Smooth muscle cell (in vitro differentiated cells): Measurements from ENCODE around the gene HOXB2. TPM values are rescaled to one million over a fixed set of nuclear protein-coding genes. Genes with fewer than 3 reads are reported as not detected.

Experiments used
- DNase-seq: peaks from one replicate; lab custom pipeline; 2025; ENCODE audit not compliant: unreplicated experiment; lab: John Stamatoyannopoulos, UW
- H2AFZ ChIP-seq: fragments of 200-600 bp; sonication (generic); 2 replicates; pipeline ENCODE4 v1.6.0; 2016; ENCODE audit warnings: antibody characterized with exemption, low read depth, mild to moderate bottlenecking
- H3F3A ChIP-seq: fragments of 200-600 bp; sonication (generic); 2 replicates; pipeline ENCODE4 v1.6.0; 2017; ENCODE audit warnings: antibody characterized with exemption, low read depth
- H3K27ac ChIP-seq: fragments of 200-600 bp; sonication (generic); 2 replicates; pipeline ENCODE4 v1.5.1; 2016; ENCODE audit warnings: low read depth, mild to moderate bottlenecking
- H3K27me3 ChIP-seq: fragments of 200-600 bp; sonication (generic); 2 replicates; pipeline ENCODE4 v1.6.1; 2016; ENCODE audit warnings: low read depth, mild to moderate bottlenecking
- H3K36me3 ChIP-seq: fragments of 200-600 bp; sonication (generic); 2 replicates; pipeline ENCODE4 v1.5.1; 2016; ENCODE audit warnings: low read depth
- H3K4me1 ChIP-seq: fragments of 200-600 bp; sonication (generic); 2 replicates; pipeline ENCODE4 v1.5.1; 2016; ENCODE audit warnings: low read depth
- H3K4me2 ChIP-seq: fragments of 200-600 bp; sonication (generic); 2 replicates; pipeline ENCODE4 v1.6.0; 2016; ENCODE audit warnings: mild to moderate bottlenecking
- H3K4me3 ChIP-seq: fragments of 200-600 bp; sonication (generic); 2 replicates; pipeline ENCODE4 v1.5.1; 2016; ENCODE audit warnings: mild to moderate bottlenecking
- H3K79me2 ChIP-seq: fragments of 200-600 bp; sonication (generic); 2 replicates; pipeline ENCODE4 v1.6.0; 2016; ENCODE audit warnings: low read depth, mild to moderate bottlenecking
- H3K9ac ChIP-seq: fragments of 200-600 bp; sonication (generic); 2 replicates; pipeline ENCODE4 v1.6.0; 2016; ENCODE audit warnings: low read depth
- H3K9me3 ChIP-seq: fragments of 200-600 bp; sonication (generic); replicated peaks from 2 replicates; pipeline ENCODE4 v1.5.1; 2016; ENCODE audit warnings: low read depth
- H4K20me1 ChIP-seq: fragments of 200-600 bp; sonication (generic); 2 replicates; pipeline ENCODE4 v1.6.0; 2016; ENCODE audit warnings: low read depth
- WGBS: methylation state at CpG from one replicate; pipeline ENCODE4 v1.1.7; 2016; ENCODE audit warnings: low lambda C conversion rate; 5-methylcytosine and 5-hydroxymethylcytosine counted together
- polyA plus RNA-seq: library from polyadenylated mRNA; unstranded; fragments of >200 nt; fragmentation: Nextera tagmentation; extraction: Ambion mirVana; gene quantifications from 2 replicates; pipeline ENCODE4 v1.2.1, GENCODE V29; 2016
- total RNA-seq: library from RNA; depleted of rRNA; stranded (reverse); fragments of >200 nt; gene quantifications from 2 replicates; pipeline ENCODE4 v1.2.3, GENCODE V29; 2014
- TF ChIP-seq, protein P1 (sequence below): fragments of 200-600 bp; sonication (generic); IDR thresholded peaks from 2 replicates; pipeline ENCODE4 v1.5.1; 2017; ENCODE audit warnings: borderline replicate concordance, mild to moderate bottlenecking, antibody characterized with exemption; ENCODE audit not compliant: insufficient read depth, poor library complexity, severe bottlenecking

The HOXB2 gene
- total and polyA plus RNA-seq, 2 experiments from 2014 or later = 26.5 to 40.4 TPM

DNA sequence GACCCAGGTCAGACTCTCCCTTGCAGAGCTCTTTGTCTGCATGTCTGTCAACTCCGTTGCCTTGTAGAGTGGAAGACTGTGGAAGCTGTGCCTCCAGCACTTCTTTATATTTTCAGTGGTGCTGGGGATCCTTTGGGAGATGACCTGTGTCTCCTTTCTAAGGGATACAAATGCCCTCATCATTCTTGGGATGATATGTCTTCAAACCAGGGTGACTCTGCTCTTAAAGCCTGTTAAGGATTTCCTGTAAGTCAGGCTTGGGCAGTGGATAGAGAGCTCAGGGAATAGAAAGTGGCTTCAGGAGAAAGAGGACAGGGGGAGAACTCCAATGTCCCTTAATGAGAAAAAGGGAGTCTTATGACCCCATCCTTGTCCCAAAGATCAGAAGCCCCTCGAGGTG is 43.6 kb upstream of the HOXB2 start:
- peaks cover 71% of the 10 kb centered on the region for H3K79me2 ChIP-seq
- WGBS = 50% methylated on average over 2 of the region's 2 CpGs
- no peaks in the 10 kb centered on the region for H3K9me3 ChIP-seq
- H3K4me3 ChIP-seq = peak overlapping the region; percentile 28
- TF ChIP-seq, protein P1, sequence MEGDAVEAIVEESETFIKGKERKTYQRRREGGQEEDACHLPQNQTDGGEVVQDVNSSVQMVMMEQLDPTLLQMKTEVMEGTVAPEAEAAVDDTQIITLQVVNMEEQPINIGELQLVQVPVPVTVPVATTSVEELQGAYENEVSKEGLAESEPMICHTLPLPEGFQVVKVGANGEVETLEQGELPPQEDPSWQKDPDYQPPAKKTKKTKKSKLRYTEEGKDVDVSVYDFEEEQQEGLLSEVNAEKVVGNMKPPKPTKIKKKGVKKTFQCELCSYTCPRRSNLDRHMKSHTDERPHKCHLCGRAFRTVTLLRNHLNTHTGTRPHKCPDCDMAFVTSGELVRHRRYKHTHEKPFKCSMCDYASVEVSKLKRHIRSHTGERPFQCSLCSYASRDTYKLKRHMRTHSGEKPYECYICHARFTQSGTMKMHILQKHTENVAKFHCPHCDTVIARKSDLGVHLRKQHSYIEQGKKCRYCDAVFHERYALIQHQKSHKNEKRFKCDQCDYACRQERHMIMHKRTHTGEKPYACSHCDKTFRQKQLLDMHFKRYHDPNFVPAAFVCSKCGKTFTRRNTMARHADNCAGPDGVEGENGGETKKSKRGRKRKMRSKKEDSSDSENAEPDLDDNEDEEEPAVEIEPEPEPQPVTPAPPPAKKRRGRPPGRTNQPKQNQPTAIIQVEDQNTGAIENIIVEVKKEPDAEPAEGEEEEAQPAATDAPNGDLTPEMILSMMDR = no peak
- no peaks in the 10 kb centered on the region for H3K36me3 ChIP-seq
- no peak overlapping the region for H3K27ac ChIP-seq
- peaks cover 9% of the 10 kb centered on the region for H3K4me1 ChIP-seq
- peaks cover 72% of the 10 kb centered on the region for H3K27me3 ChIP-seq
- H3F3A ChIP-seq = no peaks in the 10 kb centered on the region
- H2AFZ ChIP-seq = no peak overlapping the region
- peaks cover 99% of the 10 kb centered on the region for H4K20me1 ChIP-seq
- no peak overlapping the region for H3K9ac ChIP-seq
- H3K4me2 ChIP-seq = peak overlapping the region; percentile 79
- DNase-seq = no peak

DNA sequence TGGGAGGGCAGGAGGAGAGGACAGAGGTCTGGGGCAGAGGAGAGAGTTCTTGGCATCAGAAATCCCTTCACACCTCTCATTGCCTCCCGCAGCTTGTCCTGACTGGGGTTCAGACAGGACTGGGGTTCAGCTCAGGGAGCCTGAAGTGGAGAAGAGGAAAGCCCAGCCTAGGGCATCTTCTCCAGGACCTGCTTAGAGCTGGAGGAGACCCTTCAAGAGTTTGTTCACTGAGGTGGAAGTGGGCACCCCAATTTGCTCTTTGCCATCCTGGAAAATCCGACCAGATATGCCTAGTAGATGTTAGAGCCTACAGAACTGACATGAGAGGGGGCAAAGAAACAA is 43.1 kb upstream of the HOXB2 start:
- H3K79me2 ChIP-seq = peaks cover 71% of the 10 kb centered on the region
- WGBS = 66% methylated on average over 2 of the region's 2 CpGs
- no peaks in the 10 kb centered on the region for H3F3A ChIP-seq
- H3K27ac ChIP-seq = no peak overlapping the region
- no peaks in the 10 kb centered on the region for H3K36me3 ChIP-seq
- no peak overlapping the region for H2AFZ ChIP-seq
- H3K9ac ChIP-seq = no peak overlapping the region
- peak overlapping the region; percentile 51 for H3K4me2 ChIP-seq
- no peak for DNase-seq
- peaks cover 4% of the 10 kb centered on the region for H3K4me1 ChIP-seq
- H3K27me3 ChIP-seq = peaks cover 77% of the 10 kb centered on the region
- H3K4me3 ChIP-seq = peak overlapping the region; percentile 14
- peaks cover 99% of the 10 kb centered on the region for H4K20me1 ChIP-seq
- H3K9me3 ChIP-seq = no peaks in the 10 kb centered on the region
- TF ChIP-seq, protein P1 = no peak

DNA sequence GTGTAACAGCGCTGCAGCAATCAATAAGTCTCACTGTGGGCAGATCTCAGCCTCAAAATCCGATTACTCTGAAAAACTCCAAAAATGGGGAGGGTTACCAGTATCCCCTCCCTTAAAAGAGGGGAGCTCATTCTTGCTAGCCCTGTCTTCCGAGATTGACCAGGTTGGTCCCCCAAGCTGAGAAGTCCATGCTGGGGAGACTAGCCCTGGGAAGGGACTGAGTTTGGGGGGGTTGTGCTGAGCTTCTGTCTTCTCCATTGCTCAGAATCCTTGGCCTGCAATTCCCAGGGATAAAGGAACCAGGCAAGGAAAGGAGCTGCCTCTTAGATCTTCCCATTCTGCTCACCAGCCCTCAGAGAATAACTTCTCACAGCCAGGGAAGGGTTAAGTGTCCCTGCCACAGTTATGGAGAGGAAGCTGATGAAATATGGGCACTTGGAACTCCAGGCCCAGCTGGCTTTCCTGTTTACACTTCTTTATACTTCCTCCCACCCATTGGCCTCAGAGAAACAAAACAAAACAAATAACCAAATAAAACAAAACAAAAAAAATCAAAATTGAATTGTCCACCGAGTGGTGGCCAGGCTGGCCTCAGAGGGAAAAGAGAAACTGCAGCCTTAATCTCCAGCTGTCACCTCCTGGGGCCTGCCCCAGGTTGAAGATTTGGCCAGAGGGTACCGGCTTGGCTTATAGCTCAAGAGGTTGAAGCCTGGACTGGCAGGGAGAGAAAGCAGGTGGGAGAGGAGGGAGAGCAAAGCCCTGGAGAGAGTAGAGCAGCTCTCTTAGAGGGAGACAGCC is 42.6 kb upstream of the HOXB2 start:
- Histone ChIP-seq H3K36me3 (no peaks in the 10 kb centered on the region), H3K4me1 (no peaks in the 10 kb centered on the region), H3K4me2 (peak overlapping the region; percentile 51), H3K9me3 (no peaks in the 10 kb centered on the region), H3K4me3 (peak overlapping the region; percentile 14), H3K27me3 (peaks cover 77% of the 10 kb centered on the region), H3F3A (no peaks in the 10 kb centered on the region), H3K27ac (no peak overlapping the region), H3K9ac (no peak overlapping the region), H2AFZ (no peak overlapping the region), H4K20me1 (peaks cover 99% of the 10 kb centered on the region), H3K79me2 (peaks cover 71% of the 10 kb centered on the region)
- TF ChIP-seq, protein P1 = no peak
- 64% methylated on average over 5 of the region's 5 CpGs for WGBS
- no peak for DNase-seq
